SIG-M5 (cell line): ENCODE results near the gene MPO.

ENCODE experiments used
- DNase-seq: peaks from one replicate; lab custom pipeline; 2025; lab: John Stamatoyannopoulos, UW

Gene MPO

DNA sequence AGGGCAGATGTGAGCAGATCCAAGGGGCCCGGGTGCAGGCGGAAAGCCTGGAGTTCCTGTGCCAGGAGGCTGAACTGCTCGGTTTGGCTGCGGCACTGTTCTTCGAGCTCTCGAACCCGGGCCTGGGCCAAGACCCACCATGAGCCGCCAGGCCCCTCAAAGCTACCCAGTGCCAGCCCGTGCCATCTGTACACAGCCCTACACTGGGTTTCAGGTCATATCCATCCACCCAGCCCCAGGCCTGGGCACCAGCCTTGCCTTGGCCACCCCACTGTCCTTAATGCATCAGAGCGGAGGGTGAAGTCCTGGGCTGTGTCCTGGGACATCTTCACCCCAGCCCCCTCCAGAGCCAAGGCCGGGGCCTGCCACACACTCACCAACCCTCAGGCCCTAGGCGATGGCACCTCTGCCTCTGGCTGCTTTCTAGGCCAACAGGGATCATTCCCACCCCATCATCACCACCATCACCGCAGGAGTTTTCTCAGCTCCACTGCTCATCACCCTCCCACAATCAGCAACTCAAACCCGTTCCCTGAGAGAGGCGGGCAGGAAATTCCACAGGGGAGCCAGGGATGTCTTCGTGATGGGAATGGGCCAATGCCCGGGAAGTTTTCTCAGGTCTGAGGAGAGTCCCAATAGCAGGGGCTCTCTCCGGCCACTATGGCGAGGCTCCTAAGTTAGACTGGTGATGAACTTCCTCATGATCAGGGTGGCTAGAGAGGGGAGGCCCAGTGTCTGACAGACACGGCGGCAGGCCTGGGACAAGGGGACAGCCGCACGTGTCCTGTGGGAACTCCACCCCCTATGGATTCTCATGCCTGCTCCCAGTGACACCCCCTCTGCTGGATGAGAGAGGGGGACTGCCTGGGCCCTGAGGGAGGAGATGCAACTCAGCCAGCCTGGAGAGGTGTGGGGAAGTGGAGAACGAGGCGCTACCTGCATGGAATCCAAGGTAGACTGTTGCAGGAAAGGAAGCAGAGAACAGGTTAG is 38.7 kb upstream of the MPO start:
- DNase-seq: no peak

DNA sequence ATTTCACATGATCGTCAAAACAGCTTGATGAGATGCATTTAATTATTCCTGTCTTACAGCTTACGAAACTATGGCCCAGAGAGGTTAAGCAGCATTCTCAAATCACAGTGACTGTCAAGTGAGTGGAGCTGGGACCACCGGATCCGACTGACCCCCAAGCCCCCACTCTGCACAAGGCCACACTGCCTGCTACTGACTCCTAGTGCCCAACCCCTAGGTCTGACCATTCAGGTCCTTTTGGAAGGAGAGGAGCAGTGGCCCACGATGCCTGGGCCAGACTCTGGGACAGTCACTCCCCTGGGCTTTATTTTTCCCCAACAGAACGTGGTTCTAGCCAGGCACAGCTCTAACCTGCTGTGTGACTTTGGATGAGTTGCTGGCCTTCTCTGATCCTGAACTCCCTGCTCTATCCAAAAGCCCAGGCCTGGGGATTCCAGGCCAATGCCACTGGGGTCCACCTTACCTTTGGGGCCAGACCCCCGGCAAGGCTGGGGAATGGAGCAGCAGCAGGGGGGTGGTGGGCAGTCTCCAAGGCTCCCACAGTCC is 38.0 kb upstream of the MPO start:
- no peak for DNase-seq

DNA sequence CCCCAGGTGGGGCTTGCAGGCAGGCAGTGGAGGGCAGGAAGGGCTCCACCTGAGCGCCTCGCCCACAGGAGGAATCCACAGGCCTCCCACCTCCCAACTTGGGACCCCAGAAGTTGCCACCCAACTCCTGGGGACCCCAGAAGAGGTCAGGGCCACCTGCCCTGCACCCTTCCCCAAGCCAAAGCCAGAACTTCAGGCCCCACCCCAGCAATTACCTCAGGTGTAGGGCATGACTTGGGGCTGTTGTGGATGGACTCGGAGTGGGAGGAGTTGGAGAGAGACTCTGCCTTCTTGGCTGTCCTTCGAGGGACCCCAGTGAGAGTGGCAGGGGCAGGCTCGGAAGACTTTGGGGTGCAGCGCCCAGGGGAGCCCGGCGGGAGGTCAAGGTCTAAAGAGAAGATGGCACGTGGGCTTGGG is 37.3 kb upstream of the MPO start:
- no peak for DNase-seq

DNA sequence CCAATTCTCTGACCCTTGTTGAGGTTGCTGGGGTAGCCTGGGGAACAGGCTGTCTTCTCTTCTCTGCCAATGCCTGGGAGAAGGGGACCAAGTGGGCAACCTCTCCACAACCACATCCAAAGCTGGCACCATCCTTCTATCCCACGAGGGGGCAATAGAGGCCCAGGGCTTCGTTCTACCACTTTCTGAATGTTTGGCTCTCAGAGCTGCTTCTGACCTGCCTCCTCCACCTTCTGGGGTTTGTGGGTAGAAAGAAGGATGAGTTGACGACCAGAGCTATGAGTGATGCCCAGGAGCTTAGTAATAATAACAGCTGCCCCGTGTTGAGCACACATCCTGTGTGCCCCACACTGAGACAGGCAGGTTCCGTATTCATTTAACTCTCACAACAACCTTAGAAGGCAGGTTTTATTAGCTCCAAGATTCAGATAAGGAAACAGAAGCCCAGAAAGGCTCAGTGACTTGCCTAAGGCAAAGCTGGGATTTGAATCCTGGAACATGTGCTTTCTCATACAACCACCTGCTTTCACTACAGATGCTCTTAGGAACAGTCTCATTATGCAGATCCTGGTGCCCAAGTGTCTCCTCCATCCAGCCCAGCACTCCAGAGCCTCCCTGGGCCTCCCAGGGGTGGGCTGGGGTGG is 36.8 kb upstream of the MPO start:
- DNase-seq: no peak

DNA sequence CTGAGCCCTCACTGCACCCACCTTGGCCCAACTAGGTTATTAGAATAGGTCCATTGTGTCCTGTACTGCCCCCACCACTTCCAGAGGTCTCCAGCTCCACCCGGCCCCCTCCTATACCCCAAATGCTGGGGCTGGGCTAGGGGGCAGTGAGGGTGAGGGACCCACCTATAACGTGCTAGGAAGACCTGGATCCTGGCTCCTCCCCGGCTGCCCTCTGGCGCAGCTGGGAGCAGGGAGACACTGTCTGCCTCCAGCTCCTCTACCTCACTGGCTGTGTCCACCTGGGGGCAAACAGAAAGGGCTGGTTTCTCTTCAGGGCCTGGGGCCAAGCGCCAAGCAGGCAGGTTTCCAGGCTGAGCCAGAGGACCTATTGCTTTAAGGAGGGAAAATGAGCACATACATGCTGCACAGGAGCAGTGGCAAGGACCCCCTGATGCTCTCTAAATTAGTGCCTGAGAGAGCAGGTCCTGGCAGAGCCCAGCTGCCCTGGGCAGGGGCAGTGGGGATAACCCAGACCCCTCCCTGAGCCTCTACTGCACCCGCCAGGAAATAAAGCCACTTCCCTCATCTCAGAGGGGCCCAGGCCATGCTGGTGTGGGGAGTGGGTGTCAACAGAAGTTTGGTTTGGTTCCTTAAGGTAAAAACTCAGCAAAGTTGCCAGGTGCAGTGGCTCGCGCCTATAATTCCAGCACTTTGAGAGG is 35.7 kb upstream of the MPO start:
- DNase-seq: no peak

DNA sequence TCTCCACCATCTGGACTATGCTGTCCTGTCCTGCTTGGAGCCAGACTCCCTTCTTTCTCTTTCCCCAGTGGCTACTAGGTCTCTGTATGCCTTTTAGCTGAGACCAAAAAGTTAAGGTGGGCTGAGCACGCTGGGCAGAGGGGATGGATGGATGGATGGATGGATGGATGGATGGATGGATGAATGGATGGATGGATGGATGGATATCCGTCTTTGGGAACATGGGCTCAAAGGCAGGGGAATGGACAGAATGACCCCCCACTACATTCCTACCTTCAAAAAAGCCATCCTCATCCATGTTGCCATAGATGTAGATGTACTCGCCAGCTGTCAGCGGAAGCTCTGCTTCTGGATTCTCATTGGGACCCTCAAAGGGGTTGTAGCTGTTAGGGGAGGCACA is 35.0 kb upstream of the MPO start:
- no peak for DNase-seq

DNA sequence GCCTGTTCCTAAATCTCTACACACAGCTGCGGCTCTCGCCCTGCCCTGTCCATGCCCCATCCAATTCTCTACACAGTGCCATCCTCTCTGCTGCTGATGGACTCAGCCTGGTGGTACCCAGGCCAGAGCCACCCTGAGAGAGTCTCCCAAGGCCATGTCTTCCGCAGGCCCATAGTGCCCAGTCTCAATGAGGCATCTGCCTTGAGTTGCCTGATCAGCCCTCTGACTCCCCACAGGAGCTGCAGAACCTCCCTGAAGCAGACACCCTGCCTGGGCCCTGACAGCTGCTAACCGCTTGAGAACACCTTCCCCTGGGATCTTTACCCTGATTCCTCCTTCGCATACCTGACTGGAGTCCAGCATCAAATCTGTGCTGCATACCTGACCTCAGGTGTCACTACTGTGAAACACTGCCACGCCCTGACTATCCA is 34.6 kb upstream of the MPO start:
- DNase-seq: no peak

DNA sequence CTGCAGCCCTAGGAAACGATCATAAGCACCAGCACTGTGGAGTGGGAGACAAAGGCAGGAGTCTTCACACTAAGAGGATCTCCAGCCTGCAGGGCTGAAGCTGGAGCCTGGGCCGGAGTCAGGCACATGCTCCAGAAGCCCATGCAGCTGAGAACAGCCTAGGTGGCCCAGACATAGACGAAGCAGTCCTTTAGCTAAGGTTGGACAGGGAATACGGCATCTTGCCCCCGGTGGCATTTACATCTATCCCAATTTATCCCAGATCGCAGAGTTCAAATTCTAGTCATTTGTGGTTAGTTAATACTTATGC is 33.9 kb upstream of the MPO start:
- no peak for DNase-seq

DNA sequence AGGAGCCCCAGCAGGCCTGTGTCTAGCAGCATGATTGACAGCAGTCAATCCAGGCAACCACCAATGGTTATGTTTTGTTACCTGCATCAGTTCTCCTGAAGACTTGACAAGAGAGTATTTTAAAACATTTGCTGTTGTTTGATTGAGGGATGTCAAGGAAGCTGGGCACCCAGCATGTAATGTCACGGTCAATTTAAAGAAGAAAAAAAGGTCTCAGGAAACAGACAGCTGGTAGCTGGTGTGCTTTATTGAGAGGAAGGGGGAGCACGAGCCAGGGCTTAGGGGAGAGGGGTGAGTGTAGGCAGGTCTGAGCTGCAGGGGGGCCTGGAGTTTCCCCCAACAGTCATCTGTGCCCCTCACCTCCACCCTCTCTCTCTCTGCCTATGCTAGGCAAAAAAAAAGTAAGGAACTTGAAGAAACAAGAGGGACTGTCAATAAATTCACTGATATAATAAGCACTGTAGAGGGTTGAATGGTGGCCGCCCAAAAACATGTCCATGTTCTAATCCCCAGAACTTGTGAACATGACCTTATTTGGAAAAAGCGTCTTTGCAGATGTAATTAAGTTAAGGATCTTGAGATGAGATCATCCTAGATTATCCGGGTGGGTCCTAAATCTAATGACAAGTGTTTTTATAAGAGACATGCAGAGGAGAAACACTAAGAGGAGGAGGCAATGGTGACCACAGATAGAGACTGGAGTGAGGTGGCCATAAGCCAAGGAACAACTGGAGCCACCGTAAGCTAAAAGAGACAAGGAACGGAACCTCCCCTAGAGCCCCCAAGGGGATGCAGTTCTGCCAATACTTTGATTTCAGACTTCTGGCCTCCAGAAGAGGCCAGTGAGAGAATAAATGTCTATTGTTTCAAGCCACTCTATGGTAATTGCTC is 33.3 kb upstream of the MPO start:
- no peak for DNase-seq

DNA sequence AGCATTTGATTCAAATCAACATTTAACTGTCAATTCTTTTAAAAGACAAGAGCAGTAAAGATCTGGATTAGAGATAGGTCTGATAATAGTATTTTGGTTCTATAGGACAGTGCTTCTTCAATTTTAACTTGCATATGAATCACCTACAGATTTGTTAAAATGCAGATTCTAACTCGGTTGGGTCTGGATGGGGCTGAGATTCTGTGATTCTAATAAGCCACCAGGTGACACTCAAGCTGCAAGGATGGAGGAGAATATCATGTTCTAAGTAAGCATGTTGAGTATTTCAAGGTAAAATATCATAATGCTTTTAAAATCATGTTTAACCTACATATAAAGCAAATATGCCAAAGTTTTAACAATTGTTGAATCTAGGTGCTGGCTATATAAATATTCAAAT is 32.1 kb upstream of the MPO start:
- no peak for DNase-seq

DNA sequence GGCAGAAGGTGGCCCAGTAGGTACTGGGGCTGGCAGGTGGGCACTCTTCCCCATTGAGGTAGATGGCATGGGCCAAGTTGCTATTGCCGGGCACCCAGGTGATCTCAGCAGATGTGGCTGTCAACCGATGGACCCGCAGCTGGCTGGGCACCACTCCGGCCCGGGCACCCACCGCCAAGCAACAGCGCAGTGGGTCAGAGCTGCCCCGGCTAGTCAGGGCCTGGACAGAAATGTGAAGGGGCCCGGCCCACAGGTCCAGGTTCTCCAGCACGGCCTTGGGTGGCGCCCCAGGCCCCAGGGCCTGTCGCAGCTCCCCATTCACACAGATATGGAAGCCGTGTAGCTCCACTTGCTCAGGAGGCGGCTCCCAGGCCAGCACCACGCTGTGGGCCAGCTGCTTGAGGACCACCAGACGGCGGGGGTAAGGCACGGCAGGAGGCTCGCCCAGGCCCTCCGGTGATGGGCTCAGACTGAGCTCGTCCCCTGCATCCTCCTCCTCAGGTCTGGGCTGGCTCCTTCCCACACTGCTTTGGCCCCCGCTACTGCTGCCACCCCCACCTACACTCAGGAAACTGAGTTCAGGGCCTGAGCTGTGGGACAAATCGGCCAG is 31.4 kb upstream of the MPO start:
- DNase-seq: no peak

DNA sequence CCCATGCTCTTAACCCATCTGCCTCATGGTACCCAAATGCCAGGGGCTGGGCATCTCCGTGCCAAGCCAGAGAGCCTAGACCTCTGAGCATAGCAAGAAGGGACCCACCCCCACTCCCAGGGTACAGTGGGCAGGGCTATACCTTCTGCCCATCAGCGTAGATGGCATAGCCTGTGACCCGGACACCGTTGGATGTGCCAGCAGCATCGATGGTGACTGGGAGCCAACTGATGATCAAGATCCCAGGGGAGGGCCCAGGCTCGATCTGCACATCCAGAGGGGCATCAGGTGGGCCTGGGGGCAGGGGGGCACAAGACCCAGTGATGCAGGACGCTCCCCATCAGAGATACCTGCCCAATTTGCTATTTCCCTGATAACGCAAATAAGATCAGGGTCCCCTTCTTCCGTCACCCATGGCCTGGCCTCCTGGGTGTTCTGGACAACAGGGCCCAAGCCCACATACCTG is 30.7 kb upstream of the MPO start:
- no peak for DNase-seq

DNA sequence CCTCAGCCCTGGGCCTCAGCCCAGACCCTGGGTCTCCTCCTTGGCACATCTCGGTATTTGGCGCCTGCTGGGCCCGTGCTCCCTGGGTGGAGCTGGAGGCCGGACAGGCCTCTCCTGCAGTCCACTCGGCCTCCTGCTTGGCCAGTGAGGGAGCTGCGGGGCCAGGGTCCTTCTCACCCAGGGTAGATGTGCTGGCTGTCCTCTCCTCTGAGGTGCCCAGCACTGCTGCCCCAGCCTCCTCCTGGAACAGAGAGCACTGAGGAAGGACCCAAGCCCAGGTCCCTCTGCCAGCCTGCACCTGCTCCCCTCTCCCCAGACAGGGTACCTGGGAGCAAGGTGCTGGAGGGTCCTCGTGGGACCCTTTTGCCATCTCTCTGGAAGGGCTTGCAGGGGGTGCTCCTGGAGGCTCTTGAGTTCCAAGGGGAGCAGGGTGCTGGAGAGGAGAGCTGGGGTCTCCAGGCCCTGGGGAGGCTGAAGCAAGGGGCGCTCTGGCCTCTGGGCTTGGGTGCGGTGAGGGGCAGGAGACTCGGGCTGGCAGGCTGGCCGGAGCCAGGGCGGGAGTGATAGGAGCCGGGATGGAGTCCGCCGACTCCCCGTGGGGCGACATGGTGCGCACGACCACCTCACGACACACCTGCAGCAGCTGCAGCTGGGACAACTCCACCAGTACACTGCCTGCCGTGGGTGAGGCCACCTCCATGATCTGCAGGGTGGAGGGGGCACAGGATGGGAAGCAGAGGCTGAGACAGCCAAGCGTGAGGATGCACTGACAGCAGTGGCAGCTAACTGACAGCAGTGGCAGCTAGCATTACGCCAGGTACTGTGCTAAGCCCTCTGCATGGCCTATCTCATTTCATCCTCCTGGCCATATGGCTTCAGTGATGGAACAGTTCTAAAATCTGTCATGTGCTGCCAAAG is 30.0 kb upstream of the MPO start:
- no peak for DNase-seq

DNA sequence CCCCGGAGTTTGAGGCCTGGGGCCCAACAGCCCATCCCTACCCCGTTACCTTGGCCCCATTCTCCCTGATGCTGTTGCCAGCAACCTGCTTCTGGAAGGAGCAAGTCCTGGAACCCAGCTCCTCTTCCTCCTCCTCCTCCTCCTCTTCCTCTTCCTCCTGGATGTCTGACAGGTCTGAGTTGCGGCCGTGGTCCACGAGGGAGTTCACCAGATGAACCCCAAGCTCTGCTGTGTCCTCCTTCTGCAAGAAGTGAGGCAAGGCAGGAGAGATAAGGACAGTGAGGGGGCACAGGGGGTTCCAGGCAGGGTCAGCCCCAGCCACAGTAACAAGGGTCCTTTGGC is 29.2 kb upstream of the MPO start:
- no peak for DNase-seq

DNA sequence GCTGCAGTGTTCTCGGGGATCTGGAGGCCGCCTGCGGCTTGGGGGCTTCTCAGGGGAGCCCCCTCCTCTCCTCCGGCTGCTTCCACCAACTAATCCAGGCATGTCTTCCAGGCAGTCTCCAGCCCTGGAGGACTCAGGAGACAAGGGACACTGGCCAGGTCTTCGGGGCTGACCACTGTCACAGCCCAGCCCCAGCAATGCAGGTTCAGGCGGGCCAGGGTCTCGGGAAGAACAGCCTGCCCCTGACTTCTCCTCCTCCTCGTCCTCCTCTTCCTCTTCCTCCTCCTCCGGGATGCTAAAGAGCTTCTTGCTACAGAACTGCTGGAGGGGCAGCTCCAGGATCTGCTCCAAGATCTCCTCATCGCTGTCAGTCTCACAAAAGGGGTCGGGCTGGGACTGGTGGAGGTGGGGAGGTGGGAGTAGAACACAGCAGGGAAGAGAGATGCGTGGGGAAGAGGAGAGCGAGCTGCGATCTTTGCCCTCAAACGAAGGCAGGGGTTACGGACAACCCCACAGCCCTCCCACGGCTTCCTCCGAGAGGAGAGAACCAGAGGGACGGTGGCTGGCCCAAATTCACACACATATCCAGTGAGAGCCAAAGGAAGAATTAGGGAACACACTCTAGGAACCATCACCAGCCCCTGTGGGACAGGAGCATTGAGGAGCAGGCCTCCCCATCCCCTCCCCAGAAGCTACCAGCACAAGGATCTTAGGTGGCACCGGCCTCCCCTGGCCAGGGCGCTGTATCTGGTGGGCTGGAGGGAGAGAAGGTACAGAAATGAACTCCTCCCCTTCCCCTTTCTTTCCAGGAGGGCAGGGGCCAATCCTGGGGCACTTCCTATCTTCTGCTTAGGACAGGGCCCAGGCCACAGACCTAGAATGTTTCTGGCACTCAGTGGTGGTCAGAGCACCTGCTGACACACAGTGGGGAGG is 28.5 kb upstream of the MPO start:
- DNase-seq: no peak

DNA sequence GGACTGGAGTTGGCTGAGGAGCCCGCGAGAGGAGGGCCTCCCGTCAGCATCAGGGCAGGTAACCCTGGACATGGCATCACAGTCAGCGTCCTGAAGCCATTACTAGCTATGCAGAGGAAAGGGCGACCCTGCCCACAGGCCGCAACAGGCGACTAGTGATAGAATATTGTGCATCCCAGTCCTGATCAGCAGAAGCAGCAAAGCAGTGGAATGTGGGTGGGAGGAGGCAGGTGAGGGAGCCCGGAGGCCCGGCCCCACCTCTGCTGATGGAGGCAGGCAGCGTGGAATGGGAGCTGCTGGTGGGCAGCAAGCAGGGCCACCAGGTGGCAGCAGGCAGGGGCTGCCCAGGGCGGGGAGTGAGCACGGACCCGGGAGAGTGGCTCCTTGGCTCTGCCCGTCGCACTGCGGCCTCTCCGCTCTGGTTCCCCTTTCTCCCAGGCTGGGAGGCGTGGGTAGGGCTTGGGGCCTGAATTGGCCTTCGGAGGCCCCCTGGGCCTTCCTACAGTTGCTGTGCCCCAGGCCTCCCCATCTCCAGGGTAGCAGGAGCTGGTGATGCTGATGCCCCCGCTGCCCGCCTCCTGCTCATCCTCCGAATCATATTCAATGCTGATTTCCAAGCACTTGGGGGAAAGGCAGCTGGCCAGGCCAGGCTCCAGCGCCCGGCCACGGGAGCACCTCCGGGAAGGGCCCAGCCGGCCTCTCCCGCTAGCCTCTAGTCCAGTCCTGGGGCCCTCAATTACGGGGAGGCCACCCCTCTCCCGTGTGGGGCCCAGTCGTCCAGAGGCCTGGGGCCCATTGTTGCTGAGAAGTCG is 27.6 kb upstream of the MPO start:
- DNase-seq: no peak

DNA sequence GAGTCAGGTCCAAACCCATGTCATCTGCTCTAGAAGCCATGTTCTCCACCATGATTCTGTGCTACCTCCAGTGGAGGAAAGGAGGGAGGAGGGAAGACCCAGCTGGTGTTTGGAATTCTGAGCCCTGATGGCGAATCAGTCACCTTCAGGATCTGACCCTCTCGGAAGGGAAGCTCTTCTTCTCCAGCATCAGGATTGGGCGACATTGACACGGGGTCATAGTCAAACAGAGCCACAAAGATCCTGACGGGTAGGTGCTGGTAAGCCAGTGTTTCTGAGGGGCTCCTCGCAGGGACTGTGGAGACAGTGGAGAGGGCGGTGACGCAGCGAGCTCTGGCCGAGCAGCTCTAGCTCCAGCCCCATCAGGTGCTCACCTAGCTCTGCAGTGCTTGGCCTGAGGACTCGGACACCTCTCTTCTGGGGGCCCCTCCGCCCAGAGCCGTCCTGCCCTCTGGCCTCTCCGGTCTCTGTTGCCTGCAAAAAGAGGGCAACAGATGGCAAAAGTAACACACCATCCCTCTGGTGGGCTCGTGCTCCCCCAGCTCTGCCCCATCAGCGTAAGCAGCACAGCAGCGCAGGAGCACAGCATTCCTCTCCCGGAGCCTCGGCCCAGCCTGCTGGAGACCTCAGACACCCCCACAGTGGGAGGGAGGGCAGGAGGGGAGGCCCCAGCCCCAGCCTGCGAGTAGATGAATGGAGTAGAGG is 26.9 kb upstream of the MPO start:
- no peak for DNase-seq
